Left colon (tissue), 2 donors: ENCODE data around the gene KRTAP10-10. TPM values are rescaled to one million over a fixed set of nuclear protein-coding genes. Genes with fewer than 3 reads are reported as not detected.
"Not testable (repeated sequence)": the region's sequence is repeated elsewhere in the genome, so short reads cannot be mapped to it uniquely, and the experiment has no call there.

Experiments used
- ATAC-seq: fragments of 200-7000 bp; cut with Tn5 transposase; one replicate; pipeline ENCODE4 v1.9.1; 2020; ENCODE audit warnings: mild to moderate bottlenecking, moderate library complexity
- DNase-seq, 2 donors: peaks; one replicate each; pipeline ENCODE4 v3.0.0-alpha.2; 2020
- intact Hi-C, 2 donors: fragments of 100-400 bp; cut with DNase I in 1 of 2; cut with micrococcal nuclease in 1 of 2; formaldehyde crosslinking; loops; one replicate each; pipeline versions ENCODE4 v1.11.2 to v1.14.0; 2022; cut with DNase I, micrococcal nuclease
- total RNA-seq, 2 donors: library from RNA; stranded (reverse); fragmentation: NEBNext Ultra II Directional; extraction: Animal tissue kit (Norgen Biotek cat#: 25700); gene quantifications; one replicate each; pipeline ENCODE4 v1.2.1, GENCODE V29; 2021
- donor health status: DM: no; HTN: no; CAD: no.
- donor health status: DM: yes; HTN: yes; CAD: no.

Gene KRTAP10-10
- total RNA-seq, 2 donors from 2014 or later: not detected

DNA sequence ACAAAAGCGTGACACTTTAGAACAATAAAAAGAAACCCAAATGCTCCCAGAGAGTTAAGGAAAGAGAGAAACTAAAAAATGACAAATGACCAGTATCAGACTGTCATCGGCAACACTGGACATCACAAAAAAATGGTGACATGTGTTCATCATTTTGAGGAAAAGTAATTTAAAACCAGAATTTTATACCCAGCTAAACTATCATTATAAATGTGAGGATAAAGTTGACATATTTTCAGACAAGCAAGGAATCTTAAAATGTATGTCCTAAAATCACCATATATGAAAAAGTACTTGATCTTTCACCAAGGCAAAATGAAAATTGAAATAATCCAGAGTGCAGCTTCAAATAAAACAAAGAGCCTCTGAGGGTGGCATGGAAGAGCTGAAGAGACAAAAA lies 7.7 kb downstream of the KRTAP10-10 start:
- DNase-seq (no peak), ATAC-seq (no peak)
- intact Hi-C loops: no loop called here

DNA sequence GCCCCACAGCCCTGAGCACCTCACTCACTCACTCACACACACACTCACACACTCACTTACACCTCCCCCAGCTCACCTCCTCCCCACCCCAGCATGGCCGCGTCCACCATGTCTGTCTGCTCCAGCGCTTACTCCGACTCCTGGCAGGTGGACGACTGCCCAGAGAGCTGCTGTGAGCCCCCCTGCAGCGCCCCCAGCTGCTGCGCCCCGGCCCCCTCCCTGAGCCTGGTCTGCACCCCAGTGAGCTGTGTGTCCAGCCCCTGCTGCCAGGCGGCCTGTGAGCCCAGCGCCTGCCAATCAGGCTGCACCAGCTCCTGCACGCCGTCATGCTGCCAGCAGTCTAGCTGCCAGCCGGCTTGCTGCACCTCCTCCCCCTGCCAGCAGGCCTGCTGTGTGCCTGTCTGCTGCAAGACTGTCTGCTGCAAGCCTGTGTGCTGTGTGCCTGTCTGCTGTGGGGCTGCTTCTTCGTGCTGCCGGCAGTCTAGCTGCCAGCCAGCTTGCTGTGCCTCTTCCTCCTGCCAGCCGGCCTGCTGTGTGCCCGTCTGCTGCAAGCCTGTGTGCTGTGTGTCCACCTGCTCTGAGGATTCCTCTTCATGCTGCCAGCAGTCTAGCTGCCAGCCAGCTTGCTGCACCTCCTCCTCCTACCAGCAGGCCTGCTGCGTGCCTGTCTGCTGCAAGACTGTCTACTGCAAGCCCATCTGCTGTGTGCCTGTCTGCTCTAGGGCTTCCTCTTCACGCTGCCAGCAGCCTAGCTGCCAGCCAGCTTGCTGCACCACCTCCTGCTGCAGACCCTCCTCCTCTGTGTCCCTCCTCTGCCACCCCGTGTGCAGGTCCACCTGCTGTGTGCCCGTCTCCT lies 9.4 kb downstream of the KRTAP10-10 start, which contains the start of gene KRTAP10-11:
TSS of gene KRTAP10-11 (plus strand) at position 49 of the 856 bp plus-strand sequence. CDS start at position 94, 45 bp downstream.
- DNase-seq, intact Hi-C loops, ATAC-seq: not testable (repeated sequence)

DNA sequence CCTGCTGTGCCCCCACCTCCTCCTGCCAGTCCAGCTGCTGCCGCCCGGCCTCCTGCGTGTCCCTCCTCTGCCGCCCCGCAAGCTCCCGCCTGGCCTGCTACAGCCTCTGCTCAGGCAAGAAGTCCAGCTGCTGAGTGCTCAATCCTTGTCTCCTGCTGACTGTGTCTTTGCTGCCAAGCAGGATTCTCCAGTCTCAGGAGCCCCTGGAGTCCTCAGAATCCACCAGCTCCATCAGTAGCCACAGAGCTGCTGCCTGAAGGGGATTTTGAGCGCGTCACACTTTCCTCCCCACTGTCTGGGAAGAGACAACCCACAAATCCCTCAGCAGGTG lies 10.0 kb downstream of the KRTAP10-10 start:
- DNase-seq: no peak
- intact Hi-C loops: no loop called here
- ATAC-seq: no peak

DNA sequence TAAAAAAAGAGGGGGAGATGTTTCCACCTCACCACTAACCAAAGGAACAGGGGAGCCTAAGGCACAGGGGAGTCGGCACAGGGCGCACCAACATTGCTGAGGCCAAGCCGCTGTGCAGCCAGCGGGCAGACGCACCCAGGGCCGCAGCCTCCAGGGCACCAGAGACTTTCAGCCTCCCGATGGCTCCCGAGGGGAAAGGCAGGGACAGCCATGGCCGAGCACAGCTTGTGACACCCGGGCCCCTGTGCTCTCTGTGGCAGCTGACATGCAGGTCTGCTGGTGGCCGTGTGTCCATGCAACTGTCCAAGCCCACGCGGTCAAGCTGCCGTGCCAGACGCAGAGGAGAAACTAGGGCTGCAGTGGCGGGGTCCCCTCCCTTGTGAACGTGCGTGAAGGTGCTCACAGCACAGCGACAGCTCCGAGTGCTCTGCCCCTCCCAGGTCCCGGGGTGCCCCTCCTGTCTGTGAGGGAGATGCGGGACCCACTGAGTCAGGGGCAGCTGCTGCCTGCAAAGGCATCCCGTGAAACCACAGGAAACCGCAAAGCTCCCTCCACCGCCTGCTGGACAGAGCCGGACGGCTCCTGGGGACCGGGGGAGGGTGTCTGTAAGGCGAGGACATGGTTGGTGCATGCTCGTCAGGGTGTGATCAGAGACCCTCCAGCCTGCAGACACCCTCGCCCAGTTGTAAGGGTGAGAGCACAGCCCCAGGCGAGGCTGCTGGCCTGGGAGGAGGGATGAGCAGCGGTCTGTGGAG lies 11.6 kb downstream of the KRTAP10-10 start:
- ATAC-seq: no peak
- intact Hi-C loops: no loop called here
- no peak for DNase-seq

DNA sequence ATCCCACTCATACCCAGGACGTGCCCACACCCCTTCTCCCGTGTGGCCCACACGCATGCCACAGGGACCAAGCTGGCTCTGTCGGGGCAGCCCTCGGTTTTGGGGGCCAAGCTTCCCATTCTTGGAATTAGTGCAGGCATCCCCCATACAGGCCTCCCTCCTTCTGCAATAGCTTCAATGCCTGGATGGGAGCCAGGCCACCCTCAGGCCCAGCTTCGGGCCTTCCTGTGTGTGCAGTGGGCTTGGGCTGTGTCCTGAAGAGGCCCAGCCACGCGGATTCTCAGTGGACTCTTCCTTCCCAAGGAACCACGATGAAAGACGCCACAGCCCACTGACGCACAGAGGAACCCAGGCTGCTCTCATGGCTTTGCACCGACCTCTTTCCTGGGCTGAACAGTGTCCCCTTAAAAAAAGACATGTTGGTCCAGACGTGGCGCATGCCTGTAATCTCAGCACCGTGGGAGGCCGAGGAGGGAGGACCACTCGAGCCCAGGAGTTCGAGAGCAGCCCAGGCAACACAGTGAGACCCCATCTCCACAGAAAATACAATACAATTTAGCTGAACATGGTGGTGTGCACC lies 12.5 kb downstream of the KRTAP10-10 start:
- DNase-seq: no peak
- no peak for ATAC-seq
- intact Hi-C loops: no loop called here

DNA sequence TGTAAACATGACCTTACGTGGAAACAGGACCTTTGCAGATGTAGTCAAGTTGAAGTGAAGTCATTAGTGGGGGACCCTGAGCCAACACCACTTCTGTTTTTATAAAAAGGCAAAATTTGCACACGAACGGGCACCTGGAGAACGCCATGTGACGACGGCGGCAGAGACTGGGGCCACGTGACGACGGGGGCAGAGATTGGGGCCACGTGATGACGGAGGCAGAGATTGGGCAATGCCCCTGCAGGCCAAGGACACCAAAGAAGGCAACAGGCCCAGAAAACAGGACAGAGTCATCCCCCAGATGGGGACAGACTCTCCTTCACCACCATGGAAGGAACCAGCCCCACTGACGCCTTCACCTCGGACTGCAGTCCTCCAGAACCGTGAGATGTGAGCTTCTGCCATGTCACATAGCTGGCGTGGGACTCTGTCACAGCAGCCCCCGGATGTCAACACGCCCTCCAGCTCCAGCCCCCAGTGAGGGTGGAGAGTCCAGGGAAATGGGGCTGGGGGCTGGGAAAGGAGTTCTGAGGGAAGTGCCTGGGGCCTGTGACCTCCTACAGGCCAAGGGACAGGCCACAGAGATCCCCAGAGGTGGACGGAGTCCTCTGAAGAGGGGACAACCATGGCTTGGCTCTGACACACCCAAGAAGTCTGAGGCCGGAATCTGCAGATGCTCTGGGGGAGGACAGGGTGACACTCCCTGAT lies 13.3 kb downstream of the KRTAP10-10 start:
- no peak for ATAC-seq
- DNase-seq: no peak

DNA sequence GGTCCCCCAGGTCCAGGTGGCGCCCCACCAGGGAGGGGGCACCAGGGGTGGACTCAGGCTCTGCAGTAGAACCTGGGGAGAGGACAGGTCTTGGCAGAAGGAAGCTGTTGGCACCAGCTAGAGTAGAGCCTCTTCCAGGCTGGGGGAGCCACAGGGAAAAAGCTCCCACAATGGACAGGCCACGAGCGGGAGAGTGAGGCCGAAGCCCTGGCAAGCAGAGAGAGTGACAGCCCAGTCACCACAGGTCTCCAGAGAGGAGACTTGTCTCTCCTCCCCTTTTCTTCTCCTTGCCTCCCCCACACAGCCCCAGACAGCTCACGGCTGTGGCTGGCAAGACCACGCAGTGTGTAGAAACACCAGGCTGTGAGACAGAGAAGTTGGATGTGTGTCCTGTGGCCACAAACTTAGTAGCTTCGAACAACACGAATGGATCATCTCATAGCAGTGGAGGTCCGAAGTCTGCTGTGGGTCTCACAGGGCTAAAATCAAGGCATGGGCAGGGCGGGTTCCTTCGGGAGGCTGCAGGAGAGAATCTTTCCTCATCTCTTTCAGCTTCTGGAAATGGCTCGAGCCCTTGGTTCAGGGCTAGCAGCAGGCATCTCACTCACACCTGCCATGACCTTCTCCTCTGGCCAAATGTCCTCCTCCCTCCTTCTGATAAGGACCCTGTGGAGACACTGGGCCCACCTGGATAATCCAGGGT lies 14.0 kb downstream of the KRTAP10-10 start:
- no peak for DNase-seq
- no peak for ATAC-seq
- intact Hi-C loops: no loop called here

More for the DNA sequence above, 13.3 kb downstream of the KRTAP10-10 start:
- intact Hi-C loops: no loop called here

DNA sequence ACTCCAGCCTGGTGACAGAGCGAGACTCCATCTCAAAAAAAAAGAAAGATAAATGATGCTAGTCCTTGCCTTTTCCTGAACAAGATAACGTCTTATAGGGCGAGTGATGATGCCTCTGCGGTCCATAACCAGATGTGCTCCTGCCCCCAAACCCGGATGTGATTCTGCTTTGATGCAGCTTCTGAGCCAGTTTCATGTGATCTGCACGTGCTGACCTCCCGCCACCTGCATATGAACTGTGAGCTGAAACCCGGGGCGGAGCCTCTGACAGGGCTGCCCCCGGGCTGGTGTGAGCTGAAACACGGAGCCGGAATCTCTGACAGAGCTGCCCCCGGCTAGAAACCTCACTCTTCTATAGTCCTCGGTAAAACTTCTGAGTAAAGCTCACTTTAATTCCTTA lies 16.0 kb downstream of the KRTAP10-10 start:
- DNase-seq (no peak), ATAC-seq (no peak)
- intact Hi-C loops: no loop called here

DNA sequence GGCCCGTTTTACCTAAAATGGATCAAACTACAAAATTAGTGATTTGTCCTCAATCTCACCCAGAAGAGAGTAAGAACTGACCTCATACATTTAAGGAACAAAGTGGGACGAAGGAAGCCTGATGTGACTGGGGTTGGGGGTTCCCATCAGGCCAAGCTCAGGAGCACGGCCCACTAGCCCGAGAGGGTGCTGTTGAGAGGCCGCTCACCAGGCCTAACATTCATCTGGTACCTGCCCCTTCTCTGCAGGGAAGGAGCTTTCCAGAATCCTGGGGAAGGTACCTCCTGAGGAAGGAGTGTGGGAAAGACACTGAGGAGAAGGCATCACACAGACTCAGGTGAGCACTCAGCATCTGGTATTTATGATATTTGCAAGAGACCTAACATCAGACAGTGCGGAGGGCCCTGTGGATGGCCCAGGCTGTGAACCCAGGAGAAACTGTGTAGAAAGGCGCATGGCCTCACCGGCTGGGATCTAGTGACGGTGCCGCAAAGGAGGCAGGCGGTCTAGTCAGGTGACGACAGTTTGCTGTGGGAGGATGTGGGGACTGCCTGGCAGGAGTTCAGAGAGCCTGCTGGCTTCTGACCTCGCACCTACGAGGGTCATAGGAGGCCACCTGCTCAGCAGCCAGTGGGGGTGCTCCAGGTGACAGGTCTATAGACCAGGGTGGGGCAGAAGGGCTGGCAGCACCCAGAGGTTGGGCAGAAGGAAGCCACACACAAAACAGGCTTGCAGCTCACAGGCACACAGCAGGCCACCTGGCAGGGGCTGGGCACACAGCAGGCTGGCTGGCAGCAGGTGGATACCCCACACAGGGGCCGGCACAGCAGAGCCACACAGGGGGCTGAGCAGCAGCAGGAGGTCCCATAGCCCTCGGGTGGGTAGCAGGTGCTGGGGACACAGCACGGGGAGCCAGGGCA lies 16.8 kb downstream of the KRTAP10-10 start:
- peak in 1 of 2 donors; percentile 18 for DNase-seq
- ATAC-seq: no peak
- intact Hi-C loops: no loop called here

DNA sequence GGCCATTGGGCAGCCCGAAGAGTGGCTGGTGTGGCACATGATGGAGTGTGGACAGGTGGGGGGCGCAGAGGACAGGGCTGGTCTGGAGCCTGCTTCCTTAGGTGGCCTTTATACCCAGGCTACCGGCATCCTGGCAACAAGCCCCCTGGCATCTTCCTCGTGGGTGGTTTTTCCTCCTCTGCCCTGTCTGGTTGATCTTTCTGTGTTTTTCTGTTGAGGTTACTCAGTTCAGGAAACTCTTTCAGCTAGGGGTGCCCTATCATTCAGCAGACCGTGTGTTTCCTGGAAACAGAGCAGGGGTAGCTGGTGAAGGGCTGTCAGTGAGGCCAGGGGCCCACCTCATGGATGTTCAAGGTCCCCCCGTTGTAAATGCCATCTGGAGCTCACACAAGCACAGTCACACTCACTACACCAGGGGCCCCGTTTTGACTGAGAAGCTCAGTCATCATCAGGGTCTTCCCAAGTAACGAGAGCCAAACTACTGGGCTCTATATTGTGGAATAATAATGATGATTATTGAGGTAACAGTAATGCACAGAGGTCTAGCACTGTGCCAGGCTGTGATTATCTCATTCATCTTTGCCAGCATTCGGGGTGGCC lies 17.5 kb downstream of the KRTAP10-10 start, which contains the start of gene KRTAP12-4:
TSS of gene KRTAP12-4 (minus strand) at position 84 of the 600 bp plus-strand sequence. CDS start at position 39, 45 bp downstream.
- no peak for ATAC-seq
- no peak for DNase-seq
- intact Hi-C loops: no loop called here

DNA sequence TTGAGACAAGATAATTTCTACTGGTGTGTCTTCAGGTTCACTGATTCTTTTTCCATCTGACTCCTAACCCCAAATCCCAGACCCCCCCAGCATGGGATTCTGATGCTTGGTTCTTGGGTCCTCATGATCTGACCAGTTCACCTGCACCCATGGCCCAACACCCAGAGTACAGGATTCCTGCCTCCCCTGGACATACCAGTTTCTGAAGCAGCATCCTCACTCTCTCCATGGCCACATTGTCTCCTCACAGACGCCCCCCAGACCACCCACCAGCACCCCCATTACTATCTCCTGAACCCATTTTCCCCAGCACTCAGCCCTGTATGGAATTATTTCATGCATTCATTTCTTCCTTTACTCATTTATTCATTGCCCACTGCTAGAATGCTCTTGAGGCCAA lies 19.7 kb downstream of the KRTAP10-10 start:
- intact Hi-C loops: no loop called here
- ATAC-seq: no peak
- DNase-seq: no peak

DNA sequence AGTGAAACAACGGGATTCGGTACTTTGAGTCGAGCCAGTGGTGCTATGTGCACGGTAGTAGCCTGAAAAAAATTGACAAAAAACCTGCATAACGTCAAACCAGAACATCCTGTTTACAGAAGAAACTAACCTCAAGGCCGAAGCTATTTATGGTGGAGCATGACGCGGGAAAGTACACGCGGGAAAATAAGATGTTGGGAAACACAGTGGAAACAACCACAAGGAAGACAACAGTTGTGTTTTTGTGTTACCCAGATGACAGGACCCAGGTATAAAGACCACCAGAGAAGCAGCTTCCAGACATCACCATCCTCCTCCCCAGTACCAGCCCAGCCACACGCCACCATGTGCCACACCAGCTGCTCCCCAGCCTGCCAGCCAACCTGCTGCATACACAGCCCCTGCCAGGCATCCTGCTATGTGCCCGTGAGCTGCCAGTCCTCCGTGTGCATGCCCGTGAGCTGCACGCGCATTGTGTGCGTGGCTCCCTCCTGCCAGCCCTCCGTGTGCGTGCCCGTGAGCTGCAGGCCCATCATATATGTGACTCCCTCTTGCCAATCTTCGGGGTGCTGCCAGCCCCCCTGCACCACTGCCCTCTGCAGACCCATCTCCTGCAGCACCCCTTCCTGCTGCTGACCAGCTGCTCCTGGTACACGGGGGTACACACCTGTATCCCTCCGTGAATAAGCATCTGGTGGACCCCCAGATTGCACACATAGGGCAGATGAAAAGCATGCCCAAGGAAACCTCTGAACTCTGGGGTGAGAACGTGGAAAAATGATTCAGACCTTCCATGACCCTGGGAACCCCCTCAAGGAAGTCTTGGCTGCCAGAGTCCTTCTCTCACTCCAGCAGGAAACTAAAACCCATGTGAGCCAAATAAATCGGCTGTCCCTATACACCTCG lies 20.7 kb downstream of the KRTAP10-10 start, which contains the start of gene KRTAP12-3:
TSS of gene KRTAP12-3 (plus strand) at position 298 of the 906 bp plus-strand sequence. CDS start at position 346, 48 bp downstream.
- intact Hi-C loops: no loop called here
- no peak for DNase-seq
- ATAC-seq: no peak

DNA sequence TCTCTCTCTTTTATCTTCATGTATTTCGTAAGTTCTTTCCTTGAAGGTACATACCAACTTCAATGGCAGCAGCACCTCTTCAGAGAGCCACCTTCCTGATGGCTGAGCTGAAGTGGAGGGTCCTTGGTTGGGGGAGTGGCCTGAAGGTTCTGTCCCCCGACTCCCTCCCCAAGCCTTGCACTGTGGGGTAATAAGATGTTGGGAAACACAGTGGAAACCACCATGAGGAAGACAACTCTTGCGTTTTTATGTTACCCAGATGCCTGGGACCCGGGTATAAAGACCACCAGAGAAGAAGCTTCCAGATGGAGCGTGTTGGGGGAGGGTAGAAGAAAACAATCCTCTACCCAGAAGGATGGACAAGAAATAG lies 21.4 kb downstream of the KRTAP10-10 start:
- no peak for ATAC-seq
- intact Hi-C loops: no loop called here
- DNase-seq: no peak

DNA sequence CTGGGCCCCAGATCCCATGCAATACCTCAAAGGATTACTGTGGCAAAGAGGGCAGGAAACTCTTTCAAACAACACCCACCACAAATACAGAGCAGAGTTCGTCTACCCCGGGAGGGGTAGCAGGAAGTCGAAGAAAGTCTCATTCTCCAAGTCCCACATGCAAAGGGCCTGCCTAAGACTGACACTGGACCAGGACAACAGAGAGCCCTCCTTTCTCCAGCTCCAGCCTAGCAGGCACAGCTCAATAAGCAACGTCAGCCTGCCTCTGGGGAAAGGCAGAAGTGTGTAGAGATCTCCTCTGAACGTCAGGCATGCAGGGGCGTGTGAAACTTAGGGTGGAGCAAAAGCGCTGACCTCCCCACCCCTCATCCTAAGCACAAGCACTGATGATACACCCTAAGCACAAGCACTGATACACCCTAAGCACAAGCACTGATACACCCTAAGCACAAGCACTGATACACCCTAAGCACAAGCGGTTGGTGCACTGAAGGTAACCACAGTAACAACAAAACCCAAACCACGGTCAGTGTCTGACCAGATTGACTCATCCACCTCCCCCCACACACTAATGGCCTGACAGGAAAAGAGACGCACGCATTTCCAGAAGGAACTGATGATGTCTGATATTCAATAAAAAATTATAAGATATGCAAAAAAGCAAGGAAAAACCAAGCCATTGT lies 21.9 kb downstream of the KRTAP10-10 start:
- DNase-seq (no peak), ATAC-seq (no peak)
- intact Hi-C loops: no loop called here

DNA sequence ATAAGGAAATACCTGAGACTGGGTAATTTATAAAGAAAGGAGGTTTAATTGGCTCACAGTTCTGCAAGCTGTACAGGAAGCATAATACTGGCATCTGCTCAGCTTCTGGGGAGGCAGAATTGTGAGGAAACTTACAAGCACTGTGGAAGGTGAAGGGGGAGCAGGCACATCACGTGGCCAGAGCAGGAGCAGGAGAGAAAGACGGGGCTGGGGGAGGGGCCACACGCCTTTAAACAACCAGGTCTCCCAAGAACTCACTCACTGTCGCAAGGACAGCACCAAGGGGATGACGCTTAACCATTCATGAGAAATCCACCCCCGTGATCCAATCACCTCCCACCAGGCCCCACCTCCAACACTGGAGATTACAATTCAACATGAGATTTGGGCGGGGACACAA lies 24.4 kb downstream of the KRTAP10-10 start:
- ATAC-seq, DNase-seq, intact Hi-C loops: not testable (repeated sequence)
